GM10248 (cell line): ENCODE measurements around the gene EN2.

ENCODE experiments used
- CTCF ChIA-PET: fragments of 300-600 bp; sonication (Branson Sonifier 250); formaldehyde crosslinking; extraction: SDS; loops from one replicate; lab custom pipeline; 2021; ENCODE audit warnings: antibody characterized with exemption; lab: Yijun Ruan, JAX
- POLR2A ChIA-PET: fragments of 350-650 bp; sonication (Branson Sonifier 250); formaldehyde crosslinking; extraction: SDS; loops from one replicate; lab custom pipeline; 2020; ENCODE audit warnings: antibody characterized with exemption; lab: Yijun Ruan, JAX
- DNase-seq: peaks from one replicate; pipeline ENCODE4 v3.0.0; 2012; ENCODE audit errors: extremely low spot score
- TF ChIP-seq, protein P1 (sequence below): IDR thresholded peaks from 2 replicates; pipeline ENCODE4 v1.5.1; 2012; ENCODE audit warnings: mild to moderate bottlenecking, low read depth; ENCODE audit errors: extremely low read depth, missing control alignments, control extremely low read depth

The EN2 gene

DNA sequence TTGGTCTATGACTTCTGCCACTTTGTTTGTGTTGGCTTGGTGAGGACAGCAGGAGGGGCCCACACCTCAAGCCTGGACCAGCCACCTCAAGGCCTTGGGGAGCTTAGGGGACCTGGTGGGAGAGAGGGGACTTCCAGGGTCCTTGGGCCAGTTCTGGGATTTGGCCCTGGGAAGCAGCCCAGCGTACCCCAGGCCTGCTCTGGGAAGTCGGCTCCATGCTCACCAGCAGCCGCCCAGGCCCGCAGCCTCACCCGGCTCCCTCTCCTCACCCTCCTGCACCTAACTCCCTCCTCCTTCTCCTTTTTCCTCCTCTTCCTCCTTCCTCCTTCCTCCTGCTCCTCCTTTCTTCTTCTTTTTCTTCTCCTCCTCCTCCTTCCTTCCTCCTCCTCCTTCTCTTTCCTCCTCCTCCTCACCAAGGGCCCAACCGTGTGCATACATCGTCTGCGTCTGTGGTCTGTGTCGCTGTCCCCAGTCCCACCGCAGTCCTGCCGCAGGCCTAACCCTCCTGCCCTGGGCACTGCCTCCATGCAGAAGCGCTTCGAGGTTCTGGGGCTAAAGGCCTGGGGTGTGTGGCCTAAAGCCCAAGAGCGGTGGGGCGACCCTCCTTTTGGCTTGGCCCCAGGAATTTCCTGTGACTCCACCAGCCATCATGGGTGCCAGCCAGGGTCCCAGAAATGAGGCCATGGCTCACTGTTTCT, 5.3 kb downstream of the EN2 start:
- DNase-seq = no peak
- ChIA-PET POLR2A (no interaction called here), CTCF (interaction anchor here (1.3 to 1.4 kb wide), 2 partner anchors 83 to 86 kb away, joined by 3 read pairs; no protein-coding TSS in a partner anchor)
- TF ChIP-seq, protein P1, sequence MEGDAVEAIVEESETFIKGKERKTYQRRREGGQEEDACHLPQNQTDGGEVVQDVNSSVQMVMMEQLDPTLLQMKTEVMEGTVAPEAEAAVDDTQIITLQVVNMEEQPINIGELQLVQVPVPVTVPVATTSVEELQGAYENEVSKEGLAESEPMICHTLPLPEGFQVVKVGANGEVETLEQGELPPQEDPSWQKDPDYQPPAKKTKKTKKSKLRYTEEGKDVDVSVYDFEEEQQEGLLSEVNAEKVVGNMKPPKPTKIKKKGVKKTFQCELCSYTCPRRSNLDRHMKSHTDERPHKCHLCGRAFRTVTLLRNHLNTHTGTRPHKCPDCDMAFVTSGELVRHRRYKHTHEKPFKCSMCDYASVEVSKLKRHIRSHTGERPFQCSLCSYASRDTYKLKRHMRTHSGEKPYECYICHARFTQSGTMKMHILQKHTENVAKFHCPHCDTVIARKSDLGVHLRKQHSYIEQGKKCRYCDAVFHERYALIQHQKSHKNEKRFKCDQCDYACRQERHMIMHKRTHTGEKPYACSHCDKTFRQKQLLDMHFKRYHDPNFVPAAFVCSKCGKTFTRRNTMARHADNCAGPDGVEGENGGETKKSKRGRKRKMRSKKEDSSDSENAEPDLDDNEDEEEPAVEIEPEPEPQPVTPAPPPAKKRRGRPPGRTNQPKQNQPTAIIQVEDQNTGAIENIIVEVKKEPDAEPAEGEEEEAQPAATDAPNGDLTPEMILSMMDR = no peak

DNA sequence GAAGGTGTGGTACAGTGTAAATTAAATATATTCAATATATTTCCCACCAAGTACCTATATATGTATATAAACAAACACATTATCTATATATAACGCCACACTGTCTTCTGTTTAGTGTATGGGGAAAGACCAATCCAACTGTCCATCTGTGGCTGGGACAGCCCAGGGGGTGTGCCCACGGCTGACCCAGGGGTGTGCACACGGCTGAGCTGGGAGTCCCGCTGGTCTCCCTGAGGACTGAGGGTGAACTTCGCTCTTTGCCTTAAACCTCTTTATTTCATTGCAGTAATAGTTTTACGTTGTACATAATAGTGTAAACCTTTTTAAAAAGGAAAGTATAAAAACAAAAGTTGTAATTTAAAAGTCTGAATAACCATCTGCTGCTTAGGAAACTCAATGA, 6.3 kb downstream of the EN2 start:
- TF ChIP-seq, protein P1 = no peak
- no peak for DNase-seq
- POLR2A ChIA-PET = no interaction called here
- CTCF ChIA-PET = no interaction called here

DNA sequence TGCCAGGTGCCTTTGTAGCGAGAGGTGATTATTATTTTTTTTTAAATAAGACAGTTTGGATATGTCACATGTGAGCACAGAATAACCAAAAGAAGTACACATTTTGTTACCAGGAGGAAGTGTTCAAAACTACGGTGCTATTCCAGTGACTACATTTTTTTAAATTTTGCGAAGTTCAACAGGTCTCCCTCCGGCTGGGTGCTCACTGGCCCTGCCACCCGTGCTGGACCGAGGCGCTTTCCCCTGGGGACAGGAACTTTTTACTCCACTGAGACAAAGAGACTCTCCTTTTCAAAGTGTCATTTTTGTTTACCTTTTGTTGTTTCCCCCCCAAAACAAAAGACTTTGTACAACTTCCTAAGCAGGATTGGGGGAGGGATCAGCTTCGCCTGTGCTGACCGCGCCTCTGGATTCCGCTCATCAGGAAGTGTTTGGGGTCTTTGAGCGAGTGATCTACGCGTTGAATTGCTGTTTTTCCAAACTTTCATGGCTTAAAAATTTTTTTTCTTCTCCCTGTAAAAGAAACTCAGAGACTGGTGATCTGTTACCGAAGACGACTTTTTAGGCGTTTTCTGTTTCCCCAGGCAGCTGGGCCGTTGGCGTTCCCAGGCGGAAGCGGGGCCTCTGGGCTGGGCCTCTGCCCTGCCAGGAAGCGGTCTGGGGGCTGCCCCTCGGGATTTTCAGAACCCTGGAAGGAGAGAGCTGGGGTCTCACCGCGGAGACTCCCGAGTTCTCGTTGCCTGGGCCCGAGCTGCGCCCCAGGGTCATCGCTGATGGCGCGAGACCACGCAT, 7.2 kb downstream of the EN2 start:
- TF ChIP-seq, protein P1 = no peak
- CTCF ChIA-PET = no interaction called here
- POLR2A ChIA-PET = no interaction called here
- DNase-seq = no peak

DNA sequence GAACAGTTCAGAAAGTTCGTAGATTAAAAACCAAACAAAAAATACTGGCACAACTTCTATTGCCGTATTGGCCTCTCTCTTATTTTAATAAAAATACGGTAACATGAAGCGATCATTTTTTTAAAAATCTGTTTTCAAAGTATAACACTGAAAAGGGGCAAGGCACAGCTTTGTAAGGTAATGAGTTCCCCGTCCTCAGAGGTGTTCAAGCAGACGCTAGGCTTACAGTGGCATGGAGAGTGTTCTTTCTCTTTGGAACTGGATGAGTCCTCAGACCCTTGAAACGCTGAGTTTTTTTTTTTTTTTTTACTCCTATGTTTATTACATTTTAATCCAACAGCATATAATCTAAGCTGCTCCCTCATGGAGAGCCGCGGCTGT, 7.8 kb downstream of the EN2 start:
- CTCF ChIA-PET = no interaction called here
- no peak for DNase-seq
- TF ChIP-seq, protein P1 = no peak
- POLR2A ChIA-PET = no interaction called here

DNA sequence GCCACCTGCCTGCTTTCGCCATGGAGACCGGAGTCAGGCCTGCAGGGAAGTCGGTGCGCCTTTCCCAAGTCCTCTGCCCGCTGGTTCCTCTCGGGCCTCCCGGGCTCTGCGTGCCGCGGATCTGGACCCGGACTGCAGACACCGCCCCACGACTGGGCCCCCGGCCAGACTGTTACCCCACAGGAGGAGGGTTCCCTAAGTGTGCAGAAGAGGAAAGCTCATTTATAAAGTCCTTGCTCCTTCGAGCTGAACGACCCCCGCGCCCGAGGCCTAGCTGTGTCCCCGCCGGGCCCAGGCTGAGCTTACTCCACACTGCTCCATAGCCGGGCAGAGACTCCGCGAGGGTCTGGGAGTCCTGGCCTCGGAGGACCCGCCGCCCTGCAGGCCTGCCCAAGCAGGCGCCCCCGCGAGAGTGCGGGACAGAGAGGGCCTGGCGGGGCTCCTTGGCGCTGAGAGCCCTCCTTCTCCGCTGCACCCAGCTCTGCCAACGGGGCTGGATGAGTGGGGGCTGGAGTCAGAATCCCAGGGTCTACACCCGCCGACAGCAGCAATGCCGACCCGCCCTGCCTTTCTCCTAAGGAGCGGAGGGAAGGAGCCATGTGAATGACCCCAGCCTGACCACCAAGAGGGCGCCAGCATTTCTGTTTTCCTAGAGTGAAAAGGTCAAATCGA, 8.3 kb downstream of the EN2 start:
- CTCF ChIA-PET = no interaction called here
- no peak for DNase-seq
- POLR2A ChIA-PET = no interaction called here
- TF ChIP-seq, protein P1 = no peak
